Activated effector memory CD4-positive, alpha-beta T cell treated with Interleukin-2 at 50 U/mL for 16 hours (primary cell): ENCODE results near the gene ANO4.
"Not testable (repeated sequence)": the region's sequence is repeated elsewhere in the genome, so short reads cannot be mapped to it uniquely, and the experiment has no call there.

Source experiments
- DNase-seq: peaks from one replicate; pipeline ENCODE4 v3.0.0-alpha.2; 2020

Gene ANO4

DNA sequence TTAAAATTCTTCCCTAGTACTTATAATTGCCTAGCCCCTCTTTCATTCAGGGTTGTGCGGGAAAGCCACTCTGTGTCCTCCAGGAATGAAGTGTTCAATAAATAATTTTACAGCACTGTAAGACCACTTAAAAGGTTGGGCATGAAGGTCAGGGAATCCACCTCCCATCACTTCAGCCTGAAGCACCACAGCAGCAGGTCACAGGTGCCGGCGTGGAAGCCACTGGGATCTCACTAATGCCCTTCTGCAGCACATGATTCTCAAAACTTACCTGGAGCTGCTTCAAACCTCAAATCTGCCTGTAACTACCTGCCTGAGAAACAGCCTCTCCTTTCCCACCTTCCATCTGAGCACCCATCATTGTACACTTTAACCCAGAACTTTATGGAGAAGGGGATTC lies 159.5 kb downstream of the ANO4 start:
- no peak for DNase-seq

DNA sequence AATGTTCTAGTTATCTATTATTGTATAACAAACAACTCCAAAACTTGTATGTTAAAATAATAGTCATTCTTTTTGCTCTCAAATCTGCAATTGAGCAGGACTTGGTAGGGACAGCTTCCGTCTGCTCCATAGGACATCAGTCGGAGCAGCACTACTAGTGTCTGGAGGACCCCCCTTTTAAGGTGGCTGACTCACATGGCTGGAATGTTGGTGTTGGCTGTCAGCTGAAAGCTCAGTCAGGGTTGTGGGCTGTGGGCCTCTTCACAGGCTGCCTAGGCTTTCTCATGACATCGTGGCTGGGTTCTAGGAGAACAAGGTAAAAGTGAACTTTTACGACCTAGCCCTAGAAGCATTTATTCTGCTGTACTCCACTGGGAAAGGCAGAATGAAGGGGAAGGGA lies 160.6 kb downstream of the ANO4 start:
- no peak for DNase-seq

DNA sequence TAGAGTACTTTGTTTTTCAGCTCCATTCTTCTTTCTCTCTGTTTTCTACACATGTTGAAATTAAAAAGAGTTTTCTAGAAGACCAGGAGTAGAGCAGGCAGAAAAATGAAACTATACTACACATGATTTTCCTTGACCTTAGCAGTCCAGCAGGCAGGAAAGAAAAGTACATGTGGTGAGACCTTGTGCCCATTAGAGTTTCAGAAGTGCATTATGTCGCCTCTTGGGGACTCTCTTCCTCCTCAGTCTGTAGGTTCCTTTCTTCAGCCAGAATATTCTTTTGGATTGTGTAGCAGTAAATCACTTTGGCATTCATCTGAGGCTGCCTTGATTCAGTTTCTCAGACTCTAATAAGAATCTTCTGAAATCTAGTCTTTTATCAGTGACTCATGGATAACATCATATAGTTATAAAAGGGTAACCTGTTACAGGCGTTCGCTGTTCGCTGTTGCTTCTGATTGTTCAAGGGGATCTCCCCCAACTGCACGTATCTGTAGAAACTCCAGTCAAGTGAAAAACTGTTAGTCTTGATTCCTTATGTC lies 161.8 kb downstream of the ANO4 start:
- no peak for DNase-seq

DNA sequence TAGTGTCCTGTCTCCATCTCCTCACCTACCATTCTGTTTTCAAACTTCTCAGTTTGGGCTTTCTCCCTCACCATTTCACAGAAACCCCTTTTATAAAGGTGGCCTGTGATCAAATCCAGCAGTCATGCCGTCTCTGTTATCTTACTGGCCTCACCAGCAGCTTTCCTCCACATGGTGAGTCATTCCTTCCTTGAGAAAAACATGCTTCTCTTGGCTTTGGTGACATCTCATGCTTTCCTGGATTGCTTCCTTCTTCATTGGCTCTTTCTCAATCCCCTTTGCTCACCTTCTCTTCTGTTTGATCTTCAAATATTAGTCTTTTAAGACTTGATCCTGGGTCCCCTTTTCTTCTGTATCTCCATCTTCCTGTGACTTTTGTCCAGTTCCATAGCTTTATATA lies 164.9 kb downstream of the ANO4 start:
- no peak for DNase-seq

DNA sequence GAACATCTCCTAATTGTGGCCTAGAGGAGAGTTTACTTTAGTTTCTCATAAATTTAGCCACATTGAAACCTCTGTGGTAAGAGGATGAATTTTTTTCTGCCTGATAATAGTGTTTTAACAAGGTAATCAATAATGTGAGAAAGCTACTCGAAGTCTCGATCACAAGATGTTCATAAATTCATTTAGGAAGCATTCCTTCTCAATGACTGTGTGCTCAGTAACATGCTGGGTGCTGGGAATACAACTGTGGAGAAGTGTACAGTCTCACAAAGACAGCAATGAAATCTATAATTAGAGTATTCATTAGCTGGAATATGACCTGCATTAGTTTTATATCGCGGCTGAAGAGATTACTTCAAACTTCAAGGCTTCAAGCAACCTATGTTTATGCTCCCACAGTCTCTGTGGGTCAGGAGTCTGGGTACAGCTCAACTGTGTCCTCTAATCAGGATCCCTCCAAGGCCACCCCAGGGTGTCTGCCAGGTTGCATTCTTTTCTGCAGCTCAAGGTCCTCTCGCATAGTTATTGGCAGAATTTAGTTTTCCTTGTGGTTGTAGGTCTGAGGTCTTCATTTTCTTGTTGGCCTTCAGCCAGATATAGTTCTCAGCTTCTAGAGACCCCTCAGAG lies 167.6 kb downstream of the ANO4 start:
- no peak for DNase-seq

DNA sequence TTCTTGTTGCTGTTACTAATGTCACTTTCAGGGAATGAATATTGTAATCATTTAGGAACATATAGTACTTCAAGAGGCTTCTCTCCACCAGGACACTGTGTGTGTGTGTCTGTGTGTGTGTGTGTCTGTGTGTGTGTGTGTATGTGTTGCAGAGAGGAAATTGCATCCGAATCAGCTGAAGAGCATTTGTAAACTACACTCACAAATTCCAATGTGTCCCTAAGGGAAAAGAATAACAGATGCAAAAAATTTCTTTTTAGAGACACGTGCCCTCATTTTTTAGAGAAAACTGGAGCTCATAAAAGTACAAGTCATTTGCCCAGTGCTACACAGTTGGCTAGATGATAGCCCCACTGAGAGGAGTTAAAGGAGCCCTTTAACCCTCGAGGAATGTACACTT lies 168.8 kb downstream of the ANO4 start:
- DNase-seq: no peak

DNA sequence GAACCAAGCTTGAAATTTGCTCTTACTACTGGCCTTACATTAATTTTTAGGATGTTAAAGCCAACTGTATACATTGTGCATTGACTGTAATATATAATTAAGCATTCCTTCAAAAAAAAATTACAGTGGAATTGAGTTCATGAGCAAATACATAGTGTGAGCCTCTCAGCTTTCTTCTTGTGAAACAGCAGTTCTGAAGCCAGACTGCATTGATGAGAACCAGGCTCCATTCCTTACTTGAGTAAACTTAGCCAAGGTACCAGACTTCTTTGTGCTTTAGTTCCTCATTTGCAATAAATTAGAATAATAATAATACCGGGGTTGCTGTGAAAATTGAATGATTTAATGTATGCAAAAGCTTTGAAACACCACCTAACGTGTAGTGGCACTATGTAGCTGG lies 169.5 kb downstream of the ANO4 start:
- DNase-seq: no peak

DNA sequence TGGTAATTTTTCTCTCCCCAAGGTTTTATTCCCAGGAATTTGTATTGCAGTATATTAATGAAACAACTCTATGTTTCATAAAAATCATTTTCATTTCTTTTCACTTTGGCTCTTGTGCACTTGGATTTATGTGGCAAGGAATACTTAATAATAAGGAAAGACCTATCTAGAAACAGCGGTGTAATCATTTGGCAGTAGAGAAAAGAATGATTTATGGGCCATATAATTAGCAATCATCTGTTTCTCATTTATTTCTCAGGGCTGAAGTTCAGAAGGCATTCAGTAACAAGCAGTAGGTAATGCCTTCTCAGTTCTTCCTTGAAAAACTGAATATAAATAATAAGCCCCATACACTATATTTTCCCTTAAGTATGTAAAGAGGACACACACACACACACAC lies 172.6 kb downstream of the ANO4 start:
- DNase-seq: no peak

DNA sequence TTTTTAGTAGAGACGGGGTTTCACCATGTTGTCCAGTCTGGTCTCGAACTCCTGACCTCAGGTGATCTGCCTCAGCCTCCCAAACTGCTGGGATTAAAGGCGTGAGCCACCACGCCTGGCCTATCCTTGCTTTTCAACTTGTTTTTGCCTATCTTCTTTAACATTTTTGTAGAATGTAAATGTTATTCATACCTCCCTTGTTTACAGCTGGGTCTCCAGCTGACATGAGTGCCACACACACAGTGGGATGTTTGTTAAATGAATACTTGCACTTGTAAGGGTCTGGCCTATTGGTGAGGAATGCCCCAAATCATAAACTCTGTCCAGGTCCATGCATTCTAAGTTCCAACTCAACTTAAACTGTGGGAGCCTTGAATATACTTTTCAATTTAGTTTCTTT lies 176.3 kb downstream of the ANO4 start:
- DNase-seq: no peak

DNA sequence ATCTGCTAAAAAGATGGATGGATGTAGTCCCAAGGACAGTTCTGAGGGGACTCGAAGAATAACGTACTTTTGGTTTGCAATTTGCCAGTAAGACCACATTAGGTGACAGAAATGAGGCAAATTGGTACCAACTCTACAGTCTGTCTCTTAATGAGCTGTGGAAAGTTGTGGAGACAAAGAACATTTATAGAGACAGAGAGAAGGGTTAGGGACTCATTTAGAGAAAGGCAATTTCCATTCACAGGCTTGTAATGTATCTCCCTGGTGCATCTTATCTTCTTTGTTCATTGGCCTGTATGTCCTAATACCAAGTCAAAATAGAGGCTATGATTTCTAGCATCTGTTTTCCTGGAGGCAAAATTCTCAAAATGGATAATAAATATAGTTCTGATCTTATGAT lies 177.5 kb downstream of the ANO4 start:
- DNase-seq: no peak

DNA sequence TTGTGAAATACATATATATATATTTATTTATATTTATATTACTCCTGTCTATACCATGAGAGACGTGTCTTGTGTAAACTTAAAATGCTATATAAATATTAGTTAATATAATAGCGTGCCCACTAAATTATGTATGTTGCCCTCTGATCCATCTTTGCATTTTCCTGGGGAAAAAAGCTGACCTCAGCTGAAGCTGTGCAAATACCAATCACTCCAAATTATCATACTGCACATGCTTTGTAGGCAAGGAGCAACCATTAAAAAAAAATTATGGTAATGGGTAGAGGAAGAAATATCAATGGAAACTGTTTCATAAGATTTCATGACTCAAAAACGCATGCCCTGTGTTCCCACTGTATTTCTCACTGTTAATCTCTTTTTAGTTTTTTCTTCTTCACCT lies 179.8 kb downstream of the ANO4 start:
- DNase-seq: no peak

DNA sequence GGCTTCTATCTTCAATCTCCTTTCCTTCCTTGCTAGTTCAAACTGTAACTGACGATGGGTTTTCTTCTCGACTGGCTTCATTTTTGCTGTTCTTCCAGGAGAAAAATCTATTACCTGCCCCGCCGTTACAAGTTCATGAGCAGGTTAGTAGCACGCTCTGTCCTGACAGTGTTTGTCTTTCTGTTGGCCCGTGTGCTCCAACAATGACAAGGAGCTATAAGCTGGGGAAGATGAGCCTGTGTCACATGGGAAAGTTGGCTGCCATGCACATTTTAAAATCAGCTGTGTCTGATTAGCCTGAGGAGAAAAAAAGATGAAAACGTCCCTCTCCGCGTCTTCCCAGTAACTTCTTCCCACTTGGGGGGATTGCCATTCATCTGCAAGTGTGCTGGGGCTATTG lies 180.2 kb downstream of the ANO4 start:
- no peak for DNase-seq

DNA sequence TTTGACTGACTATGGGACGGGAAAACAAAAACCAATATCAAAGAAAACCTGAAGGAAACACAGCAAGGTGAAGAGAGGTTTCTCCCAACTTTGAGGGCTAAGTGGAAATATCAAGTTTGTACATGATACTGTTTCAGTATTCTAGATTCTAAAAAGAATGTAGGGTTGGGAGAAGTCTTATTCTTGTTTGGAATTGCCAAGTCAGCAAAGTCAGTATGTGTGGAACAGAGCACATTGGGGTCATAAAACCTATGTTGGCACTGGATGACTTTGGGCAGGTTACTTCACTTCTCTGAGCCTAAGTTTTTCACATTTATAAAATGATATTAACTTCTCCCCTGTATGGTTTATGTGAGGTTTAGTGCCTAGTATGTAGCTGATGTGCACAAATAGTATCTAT lies 182.2 kb downstream of the ANO4 start:
- no peak for DNase-seq

DNA sequence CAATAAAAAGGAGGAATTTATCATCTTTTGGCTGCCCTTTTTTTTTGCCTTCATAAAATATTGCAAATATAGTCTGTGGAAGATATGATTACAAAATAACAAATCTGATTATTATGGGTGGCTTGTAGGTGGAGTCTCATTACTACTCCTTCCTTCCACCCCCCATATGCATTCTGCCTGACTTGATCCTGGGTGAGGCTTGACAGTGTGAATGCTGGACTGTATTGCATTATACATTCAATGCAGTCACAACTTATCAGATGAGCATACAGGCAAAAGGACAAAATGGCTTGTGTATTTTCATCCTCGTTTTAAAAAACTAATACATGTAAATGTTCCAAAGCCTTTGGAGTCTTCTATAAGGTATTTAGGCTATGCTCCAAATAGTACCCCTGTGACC lies 186.3 kb downstream of the ANO4 start:
- DNase-seq: no peak

DNA sequence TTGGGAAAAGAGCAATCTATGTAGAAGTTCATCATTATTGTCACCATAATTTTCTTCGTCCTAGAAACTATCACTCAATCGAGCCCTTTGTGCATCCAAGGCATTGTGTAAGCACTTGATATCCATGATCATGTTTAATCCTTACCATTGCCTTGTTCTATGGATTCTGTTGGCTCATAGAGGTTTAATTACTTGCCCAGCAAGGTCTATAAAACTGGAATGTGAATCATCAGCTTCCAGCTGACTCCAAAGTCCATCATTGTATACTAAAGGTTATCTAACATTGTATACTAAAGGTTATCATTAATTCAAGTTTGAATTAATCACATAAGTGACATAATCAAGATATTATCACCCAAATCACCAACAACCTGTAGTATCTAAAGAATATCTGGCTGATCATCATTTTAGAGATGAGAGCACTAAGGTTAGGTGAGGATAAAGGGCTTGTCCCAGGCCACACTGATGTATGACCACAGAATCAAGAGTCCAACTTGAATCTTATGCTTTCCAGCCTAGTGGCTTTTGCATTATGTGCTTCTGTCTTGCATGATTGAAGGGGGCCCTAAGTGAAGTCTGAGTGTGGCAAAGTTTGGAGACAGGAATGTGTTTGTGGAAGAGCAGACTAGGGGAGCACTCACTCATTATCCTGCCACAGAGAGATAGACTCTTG lies 188.1 kb downstream of the ANO4 start:
- no peak for DNase-seq

DNA sequence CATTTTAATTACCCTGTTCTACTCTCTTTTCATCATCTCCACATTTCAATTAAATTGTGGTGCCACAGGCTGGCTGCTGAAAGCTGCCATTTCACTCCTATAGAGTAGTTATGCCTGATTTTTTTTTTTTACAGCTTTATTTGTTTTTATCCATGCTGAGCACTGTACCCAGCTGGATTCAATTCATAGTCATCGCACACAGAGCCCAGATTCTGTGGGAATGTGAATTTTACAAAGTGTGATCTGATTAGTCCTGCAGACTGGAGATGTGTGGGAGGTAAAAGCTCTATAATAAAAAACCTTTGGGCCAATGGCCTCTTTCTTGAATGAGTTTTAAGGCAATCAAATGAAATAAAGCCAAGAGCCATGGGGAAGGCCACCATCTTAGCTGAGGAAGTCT lies 190.2 kb downstream of the ANO4 start:
- DNase-seq: no peak

DNA sequence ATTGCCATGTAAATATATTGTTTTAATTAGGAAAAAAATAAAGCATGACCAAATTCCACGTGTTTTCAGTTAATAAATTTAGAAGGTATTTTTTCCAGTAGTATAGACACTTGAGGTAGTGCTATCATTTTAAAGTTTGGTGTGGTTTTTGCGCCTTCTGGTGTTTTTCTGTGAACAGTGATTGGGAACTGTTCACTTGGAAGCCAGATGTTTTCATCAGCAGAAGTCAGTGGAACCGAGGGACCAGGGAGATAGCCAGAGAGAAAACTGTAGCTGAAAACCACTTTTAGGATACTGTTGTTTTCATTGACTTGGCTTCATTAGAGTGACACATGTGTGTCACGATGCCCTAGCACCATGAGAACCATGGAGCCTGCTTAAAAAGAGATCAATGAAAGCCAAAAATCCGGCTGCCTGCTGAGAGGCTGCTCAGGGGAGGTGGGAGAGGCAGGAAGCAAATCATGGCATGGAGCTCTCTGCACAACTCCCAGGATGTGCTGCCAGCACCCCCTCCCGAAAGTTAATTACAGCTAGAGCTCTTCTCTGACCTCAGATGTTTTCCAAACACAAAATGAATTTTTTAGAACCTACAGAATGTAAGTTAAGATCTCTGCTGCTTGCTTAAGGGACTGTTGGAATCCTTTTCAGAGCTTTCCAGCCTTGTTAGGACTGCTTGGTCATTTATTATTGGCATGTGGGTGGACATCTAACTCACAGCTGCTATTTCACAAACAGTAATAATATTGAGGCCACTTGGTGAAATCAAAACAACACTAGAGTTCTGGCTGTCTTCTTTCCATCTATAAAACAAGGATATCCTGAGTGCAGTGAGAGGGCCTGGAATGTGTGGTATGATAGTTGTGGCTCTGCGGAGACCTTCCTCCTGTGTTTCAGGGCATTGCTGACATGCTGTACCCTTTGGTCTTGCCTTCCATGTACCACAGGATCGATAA lies 192.3 kb downstream of the ANO4 start:
- DNase-seq: no peak

DNA sequence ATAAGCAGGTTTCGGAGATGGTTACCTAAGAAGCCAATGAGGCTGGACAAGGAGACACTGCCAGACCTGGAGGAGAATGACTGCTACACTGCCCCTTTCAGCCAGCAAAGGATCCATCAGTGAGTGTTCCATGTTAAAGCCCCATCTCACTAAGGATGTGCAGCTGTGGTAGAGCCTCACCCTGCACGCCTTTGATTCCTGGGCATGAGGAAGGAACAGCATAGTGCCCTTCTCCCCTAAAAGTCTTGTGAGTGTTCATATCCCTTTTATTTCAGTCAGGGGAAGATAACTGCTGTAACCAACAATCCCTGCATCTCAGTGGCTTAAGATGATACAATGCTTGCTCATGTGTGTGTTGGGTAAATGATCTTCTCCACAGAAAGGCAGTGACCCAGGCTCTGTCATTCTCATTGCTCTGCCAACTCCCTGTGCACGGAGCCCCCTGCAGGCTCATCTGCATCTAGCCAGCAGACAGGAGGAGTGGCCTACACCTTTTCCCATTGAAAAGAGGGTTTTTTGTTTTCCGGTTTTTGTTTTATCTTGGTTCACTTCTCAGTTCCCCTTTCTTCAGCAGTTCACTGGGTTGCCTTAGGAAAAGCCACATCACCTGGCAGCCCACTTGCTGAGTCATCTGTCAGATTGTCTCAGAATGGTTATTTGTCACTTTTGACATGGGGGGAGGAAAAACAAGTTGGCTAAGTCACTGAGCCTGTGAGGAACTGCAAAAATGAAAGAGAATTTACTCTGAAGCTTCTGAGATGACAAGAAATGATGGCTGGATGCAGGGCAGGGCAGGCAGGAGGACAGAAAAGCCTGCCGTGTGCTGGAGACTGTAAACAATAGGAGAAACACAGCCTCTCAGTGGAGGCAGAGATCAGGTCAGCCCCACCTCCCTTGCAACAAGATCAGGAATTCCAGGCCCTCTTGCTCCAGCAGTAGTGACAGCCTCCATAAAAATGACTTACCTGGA lies 193.3 kb downstream of the ANO4 start:
- DNase-seq: no peak

DNA sequence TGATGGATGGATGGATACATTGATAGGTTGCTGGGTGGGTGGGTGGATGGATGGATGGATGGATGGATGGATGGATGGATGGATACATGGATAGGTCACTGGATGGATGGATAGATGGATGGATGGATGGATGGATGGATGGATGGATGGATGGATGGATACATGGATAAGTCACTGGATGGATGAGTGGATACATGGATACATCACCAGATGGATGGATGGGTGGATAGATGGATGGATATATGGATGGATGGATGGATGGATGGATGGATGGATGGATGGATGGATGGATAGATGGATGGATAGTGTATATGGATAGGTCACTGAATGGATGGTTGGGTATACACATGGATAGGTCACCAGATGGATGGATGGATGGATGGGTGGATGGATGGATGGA lies 194.9 kb downstream of the ANO4 start:
- not testable (repeated sequence) for DNase-seq

DNA sequence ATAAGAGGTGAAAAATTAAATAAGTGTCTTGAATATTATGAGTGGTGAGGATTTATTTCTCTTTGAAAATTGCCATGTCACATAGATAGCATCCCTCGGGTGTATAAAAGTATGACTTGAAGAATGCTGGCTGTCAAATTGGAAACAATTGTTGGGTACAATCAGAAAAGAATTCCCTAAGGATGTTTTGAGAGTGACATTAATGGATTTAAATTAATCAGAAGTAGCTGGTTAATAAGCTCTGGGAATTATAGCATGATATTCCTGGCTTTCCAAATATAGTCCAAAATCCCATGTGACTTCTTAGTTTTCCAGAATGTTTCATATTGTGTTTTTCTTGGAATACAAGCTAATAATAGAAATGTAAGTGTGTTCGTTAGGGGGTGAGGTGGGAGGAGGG lies 196.5 kb downstream of the ANO4 start:
- no peak for DNase-seq

DNA sequence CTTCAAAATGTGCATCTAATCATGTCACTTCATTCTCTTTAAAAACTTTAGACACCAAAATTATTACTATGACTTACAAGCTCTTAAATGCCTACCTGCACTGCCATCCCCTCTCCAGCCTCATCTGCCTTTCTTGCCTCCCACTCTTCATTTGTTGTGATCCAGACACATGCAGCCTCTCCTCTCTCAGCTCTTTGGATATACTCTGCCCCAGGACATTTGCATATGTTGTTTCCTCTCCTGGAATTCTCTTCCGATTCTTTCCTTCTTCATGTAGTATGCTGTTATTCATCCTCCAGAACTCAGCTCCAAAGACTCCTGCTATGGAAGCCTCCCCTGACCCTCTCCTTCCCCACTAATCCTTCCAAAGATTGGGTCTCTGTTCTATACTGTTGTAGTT lies 197.6 kb downstream of the ANO4 start:
- DNase-seq: no peak

DNA sequence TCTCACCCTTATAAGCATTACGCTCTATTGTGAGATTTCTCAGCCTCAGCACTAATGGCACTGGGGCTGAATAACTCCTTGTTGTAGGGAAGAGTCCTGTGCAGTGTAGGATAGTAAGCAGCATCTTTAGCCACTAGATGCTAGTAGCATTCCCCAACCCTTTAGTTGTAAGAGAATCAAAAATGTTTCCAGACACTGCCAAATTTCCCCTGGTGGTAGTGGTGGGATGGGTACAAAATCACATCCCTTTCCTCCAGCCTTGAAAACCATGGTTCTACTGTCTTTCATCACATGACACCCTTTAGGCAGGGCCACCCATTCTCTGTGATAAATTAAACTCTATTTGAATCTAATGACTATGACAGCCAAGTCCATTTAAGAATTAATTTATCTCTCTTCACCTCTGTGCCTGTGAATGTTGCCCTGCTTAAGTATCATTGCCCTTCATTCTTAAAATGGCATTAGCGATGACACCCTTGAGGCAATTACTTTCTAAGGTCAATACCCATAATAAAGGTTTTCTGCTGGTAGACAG lies 199.4 kb downstream of the ANO4 start:
- DNase-seq: no peak
